Measurements from ENCODE around the gene PITX3. TPM values are rescaled to one million over a fixed set of nuclear protein-coding genes. Genes with fewer than 3 reads are reported as not detected.

Gene PITX3
- polyA plus RNA-seq (2011; rRNA removed) (not detected in 2 replicates), polyA minus RNA-seq (2011; rRNA and poly(A)+ RNA removed) (not detected in 2 replicates)

DNA sequence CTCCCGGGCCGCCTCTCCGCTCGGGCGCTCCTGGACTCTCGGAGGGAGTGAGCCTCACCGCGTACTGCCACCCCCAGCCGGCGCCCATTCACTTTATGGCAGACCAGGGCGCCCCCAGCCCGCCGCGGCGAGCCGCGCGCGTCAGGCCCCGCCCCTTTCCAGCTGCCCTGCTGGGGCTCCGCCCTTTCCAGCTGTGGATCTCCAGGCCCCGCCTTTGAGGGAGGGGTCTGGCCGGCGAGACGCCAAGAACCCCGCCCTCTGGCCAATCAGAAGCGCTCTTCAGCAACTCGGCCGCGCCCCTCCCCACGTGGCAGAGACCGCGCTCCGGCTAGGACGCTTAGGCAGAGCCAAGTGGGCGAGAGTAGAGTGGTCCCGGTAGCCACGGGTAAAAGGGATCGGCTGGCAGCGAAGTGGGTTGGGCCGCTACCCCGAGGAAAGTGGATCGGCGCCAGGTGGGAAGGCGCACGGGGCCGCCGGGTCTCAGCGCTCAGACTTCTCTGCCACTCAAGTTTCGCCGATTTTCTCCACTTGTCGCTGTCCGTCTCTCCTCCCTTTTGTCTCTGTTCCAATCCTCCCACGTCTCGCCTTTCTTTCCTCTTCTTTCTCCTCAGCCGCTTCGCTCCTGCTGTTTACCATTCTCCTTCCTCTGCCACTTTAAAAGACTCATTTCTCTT lies at the start of gene PITX3:
Gene PITX3, minus strand, starts transcription at position 69 of the 674 bp plus-strand sequence. CDS start 9,432 bp downstream, outside the sequence.
- POLR2A ChIA-PET: interaction anchor here (0.6 kb wide), 1 partner anchor 1198 kb away, joined by 3 read pairs; no protein-coding TSS in a partner anchor
- Histone ChIP-seq H3K4me3 (ENCODE audit: low read depth, low read length) (peak within 1 kb of the TSS; percentile 64), H3K27me3 (ENCODE audit: control insufficient read depth, insufficient read depth, low read length) (peaks cover 22% of the 10 kb centered on the region), H3K36me3 (ENCODE audit: control insufficient read depth, insufficient read depth, low read length) (no peaks in the 10 kb centered on the region)
- TF ChIP-seq, protein P1, sequence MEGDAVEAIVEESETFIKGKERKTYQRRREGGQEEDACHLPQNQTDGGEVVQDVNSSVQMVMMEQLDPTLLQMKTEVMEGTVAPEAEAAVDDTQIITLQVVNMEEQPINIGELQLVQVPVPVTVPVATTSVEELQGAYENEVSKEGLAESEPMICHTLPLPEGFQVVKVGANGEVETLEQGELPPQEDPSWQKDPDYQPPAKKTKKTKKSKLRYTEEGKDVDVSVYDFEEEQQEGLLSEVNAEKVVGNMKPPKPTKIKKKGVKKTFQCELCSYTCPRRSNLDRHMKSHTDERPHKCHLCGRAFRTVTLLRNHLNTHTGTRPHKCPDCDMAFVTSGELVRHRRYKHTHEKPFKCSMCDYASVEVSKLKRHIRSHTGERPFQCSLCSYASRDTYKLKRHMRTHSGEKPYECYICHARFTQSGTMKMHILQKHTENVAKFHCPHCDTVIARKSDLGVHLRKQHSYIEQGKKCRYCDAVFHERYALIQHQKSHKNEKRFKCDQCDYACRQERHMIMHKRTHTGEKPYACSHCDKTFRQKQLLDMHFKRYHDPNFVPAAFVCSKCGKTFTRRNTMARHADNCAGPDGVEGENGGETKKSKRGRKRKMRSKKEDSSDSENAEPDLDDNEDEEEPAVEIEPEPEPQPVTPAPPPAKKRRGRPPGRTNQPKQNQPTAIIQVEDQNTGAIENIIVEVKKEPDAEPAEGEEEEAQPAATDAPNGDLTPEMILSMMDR (IDR thresholded peaks at IDR 0.05; ENCODE audit: insufficient read depth, low read depth, low read length): no peak
- DNase-seq (ENCODE audit: low read depth): peak; percentile 45
- CTCF ChIA-PET: interaction anchor here (1.0 to 17.7 kb wide), 5 partner anchors 10 to 158 kb away, joined by 4 to 658 read pairs (median 19); no protein-coding TSS in a partner anchor

DNA sequence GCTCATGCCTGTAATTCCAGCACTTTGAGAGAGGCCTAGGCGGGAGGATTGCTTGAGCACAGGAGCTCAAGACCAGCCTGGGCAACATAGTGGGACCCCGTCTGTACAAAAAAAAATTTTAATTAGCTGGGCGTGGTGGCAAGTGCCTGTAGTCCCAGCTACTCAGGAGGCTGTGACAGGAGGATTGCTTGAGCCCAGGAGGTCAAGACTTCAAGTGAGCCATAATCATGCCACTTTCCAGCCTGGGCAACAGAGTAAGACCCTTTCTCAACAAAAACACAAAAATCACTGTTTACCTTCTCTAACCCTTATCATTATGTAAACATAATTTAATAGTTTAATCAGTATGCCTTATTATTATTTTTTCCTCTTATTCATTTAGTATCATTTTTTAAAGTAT lies 48.5 kb upstream of the PITX3 start:
- POLR2A ChIA-PET: no interaction called here
- Histone ChIP-seq H3K36me3 (ENCODE audit: control insufficient read depth, insufficient read depth, low read length) (no peaks in the 10 kb centered on the region), H3K27me3 (ENCODE audit: control insufficient read depth, insufficient read depth, low read length) (no peaks in the 10 kb centered on the region), H3K4me3 (ENCODE audit: low read depth, low read length) (no peak overlapping the region)
- TF ChIP-seq, protein P1 (IDR thresholded peaks at IDR 0.05; ENCODE audit: insufficient read depth, low read depth, low read length): no peak
- DNase-seq (ENCODE audit: low read depth): no peak
- CTCF ChIA-PET: interaction anchor here (1.1 kb wide), 1 partner anchor 59 kb away, joined by 3 read pairs; no protein-coding TSS in a partner anchor

DNA sequence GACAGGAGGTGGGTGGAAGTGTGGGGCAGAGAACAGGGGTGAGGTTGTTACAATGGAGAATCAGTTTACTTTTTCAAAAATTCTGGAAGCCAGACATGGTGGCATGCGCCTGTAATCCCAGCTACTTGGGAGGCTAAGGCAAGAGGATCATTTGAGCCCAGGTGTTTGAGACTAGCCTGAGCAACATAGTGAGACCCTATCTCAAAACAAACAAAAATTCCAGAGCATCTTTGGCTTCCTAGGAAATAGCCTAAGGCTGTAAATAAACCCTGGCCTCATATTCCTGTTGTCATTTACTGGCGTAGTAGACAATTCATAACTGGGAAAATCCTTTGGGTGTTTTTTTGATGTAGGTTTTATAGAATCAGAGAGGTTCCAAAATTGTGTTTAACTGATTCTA lies 48.0 kb upstream of the PITX3 start:
- no peaks in the 10 kb centered on the region for H3K27me3 ChIP-seq (ENCODE audit: control insufficient read depth, insufficient read depth, low read length)
- TF ChIP-seq, protein P1 (IDR thresholded peaks at IDR 0.05; ENCODE audit: insufficient read depth, low read depth, low read length): no peak
- no peak for DNase-seq (ENCODE audit: low read depth)
- ChIA-PET CTCF (interaction anchor here (0.6 to 1.4 kb wide), 4 partner anchors 23 to 59 kb away, joined by 3 to 4 read pairs (median 4); no protein-coding TSS in a partner anchor), POLR2A (no interaction called here)
- H3K36me3 ChIP-seq (ENCODE audit: control insufficient read depth, insufficient read depth, low read length): no peaks in the 10 kb centered on the region
- H3K4me3 ChIP-seq (ENCODE audit: low read depth, low read length): no peak overlapping the region

DNA sequence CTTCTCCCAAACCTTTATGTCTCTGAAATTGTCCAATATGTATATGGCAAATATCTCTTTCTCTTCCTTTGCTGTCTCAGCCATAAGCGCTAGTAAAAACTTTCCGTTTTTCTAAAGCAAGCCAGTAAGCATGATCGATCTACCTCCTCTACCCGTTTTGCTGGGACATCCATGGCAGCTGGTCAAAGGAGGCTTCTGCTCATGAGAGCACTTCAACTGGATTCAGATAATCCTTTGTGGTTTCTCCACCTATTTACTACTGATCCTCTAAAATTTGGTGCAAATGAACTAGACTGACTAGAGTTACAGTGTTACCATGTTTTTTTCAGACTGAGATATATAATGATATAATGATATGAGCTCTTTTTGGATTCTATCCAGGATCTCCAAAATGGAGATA lies 46.7 kb upstream of the PITX3 start:
- CTCF ChIA-PET: interaction anchor here (1.0 to 1.4 kb wide), 2 partner anchors 21 to 56 kb away, joined by 3 to 4 read pairs; no protein-coding TSS in a partner anchor
- H3K27me3 ChIP-seq (ENCODE audit: control insufficient read depth, insufficient read depth, low read length): no peaks in the 10 kb centered on the region
- H3K36me3 ChIP-seq (ENCODE audit: control insufficient read depth, insufficient read depth, low read length): no peaks in the 10 kb centered on the region
- POLR2A ChIA-PET: no interaction called here
- H3K4me3 ChIP-seq (ENCODE audit: low read depth, low read length): no peak overlapping the region
- TF ChIP-seq, protein P1 (IDR thresholded peaks at IDR 0.05; ENCODE audit: insufficient read depth, low read depth, low read length): no peak
- no peak for DNase-seq (ENCODE audit: low read depth)

DNA sequence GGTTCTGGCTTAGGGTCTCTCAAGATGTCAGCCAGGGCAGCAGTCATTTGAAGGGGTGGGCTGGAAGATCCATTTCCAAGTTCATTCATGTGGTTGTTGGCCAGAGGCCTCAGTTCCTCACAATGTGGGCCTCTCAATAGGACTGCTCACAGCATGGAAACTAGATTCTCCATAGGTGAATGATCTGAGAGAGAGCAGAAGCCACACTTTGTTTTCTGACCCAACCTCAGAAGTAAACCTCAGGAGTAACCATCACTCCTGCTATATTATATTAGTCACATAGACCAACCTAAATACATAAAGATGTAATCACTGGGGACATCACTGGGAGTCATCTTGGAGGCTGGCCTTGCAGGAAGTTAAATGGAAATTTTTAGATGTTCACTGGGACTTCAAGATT lies 46.2 kb upstream of the PITX3 start:
- no peak for DNase-seq (ENCODE audit: low read depth)
- Histone ChIP-seq H3K36me3 (ENCODE audit: control insufficient read depth, insufficient read depth, low read length) (no peaks in the 10 kb centered on the region), H3K27me3 (ENCODE audit: control insufficient read depth, insufficient read depth, low read length) (no peaks in the 10 kb centered on the region), H3K4me3 (ENCODE audit: low read depth, low read length) (no peak overlapping the region)
- ChIA-PET POLR2A (no interaction called here), CTCF (interaction anchor here (0.8 to 1.0 kb wide), 2 partner anchors 9 to 21 kb away, joined by 3 read pairs; no protein-coding TSS in a partner anchor)
- TF ChIP-seq, protein P1 (IDR thresholded peaks at IDR 0.05; ENCODE audit: insufficient read depth, low read depth, low read length): no peak

Data from BJ (cell line).